ENCODE results near the gene PAX9.

GRCh38 chr14:36702474-36702873 lies 40.8 kb downstream of the PAX9 start:
- TF ChIP-seq FOXP2 (optimal IDR thresholded peaks at IDR 0.05; ENCODE audit: borderline replicate concordance, extremely low read depth, extremely low read length, insufficient read depth) = no peak
- TF ChIP-seq POLR2AphosphoS5 (IDR thresholded peaks at IDR 0.05; ENCODE audit: low read depth, low read length) = no peak
- TF ChIP-seq REST (IDR thresholded peaks at IDR 0.05; ENCODE audit: insufficient read depth in 1 of 2, low read depth in 2 of 2, low read length in 2 of 2) = no peak
- no peak for TF ChIP-seq TAF1 (IDR thresholded peaks at IDR 0.05; ENCODE audit: borderline replicate concordance, insufficient read depth, low read length)
- no peak for TF ChIP-seq SIN3A (IDR thresholded peaks at IDR 0.05; ENCODE audit: borderline replicate concordance, insufficient read depth, low read length)
